Endodermal cell (in vitro differentiated cells): ENCODE data around the gene CEMIP2. TPM values are rescaled to one million over a fixed set of nuclear protein-coding genes. Genes with fewer than 3 reads are reported as not detected.

Source experiments
- DNase-seq: peaks from one replicate; pipeline ENCODE4 v3.0.0-alpha.2; 2017
- H3K27ac ChIP-seq: 2 replicates; pipeline ENCODE4 v1.5.1; 2013; ENCODE audit warnings: mild to moderate bottlenecking, low read depth, low read length, moderate library complexity
- H3K27me3 ChIP-seq: 2 replicates; pipeline ENCODE4 v1.6.1; 2013; ENCODE audit warnings: mild to moderate bottlenecking, low read length, moderate library complexity; ENCODE audit not compliant: insufficient read depth, control insufficient read depth, poor library complexity, severe bottlenecking
- H3K36me3 ChIP-seq: 2 replicates; pipeline ENCODE4 v1.7.0; 2013; ENCODE audit warnings: mild to moderate bottlenecking, low read length, moderate library complexity; ENCODE audit not compliant: control insufficient read depth, insufficient read depth
- H3K4me1 ChIP-seq: one replicate; pipeline ENCODE4 v1.7.0; 2013; ENCODE audit warnings: low read length; ENCODE audit not compliant: control insufficient read depth, insufficient read depth
- H3K4me3 ChIP-seq: 2 replicates; pipeline ENCODE4 v1.5.1; 2013; ENCODE audit warnings: mild to moderate bottlenecking, low read length, moderate library complexity
- H3K9ac ChIP-seq: 2 replicates; pipeline ENCODE4 v1.6.1; 2013; ENCODE audit warnings: mild to moderate bottlenecking, low read length, moderate library complexity; ENCODE audit not compliant: poor library complexity, severe bottlenecking; ENCODE audit errors: extremely low read depth
- H3K9me3 ChIP-seq: 2 replicates; pipeline ENCODE4 v1.6.1; 2013; ENCODE audit warnings: mild to moderate bottlenecking, low read length, moderate library complexity; ENCODE audit not compliant: control insufficient read depth
- H3K27ac Mint-ChIP-seq: 2 replicates; pipeline ENCODE4 v1.8.0; 2020; ENCODE audit warnings: mixed read lengths
- H3K27me3 Mint-ChIP-seq: 2 replicates; pipeline ENCODE4 v1.8.0; 2021; ENCODE audit warnings: mild to moderate bottlenecking, mixed read lengths; ENCODE audit not compliant: insufficient read depth
- H3K36me3 Mint-ChIP-seq: 2 replicates; pipeline ENCODE4 v1.8.0; 2020; ENCODE audit warnings: low read depth, mixed read lengths
- H3K4me1 Mint-ChIP-seq: 2 replicates; pipeline ENCODE4 v1.8.0; 2020; ENCODE audit warnings: mixed read lengths
- H3K4me3 Mint-ChIP-seq: 2 replicates; pipeline ENCODE4 v1.8.0; 2020; ENCODE audit warnings: mild to moderate bottlenecking, moderate library complexity, mixed read lengths
- H3K9me3 Mint-ChIP-seq: 2 replicates; pipeline ENCODE4 v1.8.0; 2020; ENCODE audit warnings: mild to moderate bottlenecking, mixed read lengths
- WGBS, 2 experiments: methylation state at CpG; one replicate each; pipeline versions ENCODE4 v1.1.5 to v1.1.7; 2013; ENCODE audit warnings: missing lambda C conversion rate in 2 of 2, mixed read lengths in 1 of 2; ENCODE audit not compliant: insufficient coverage in 1 of 2, insufficient read length in 1 of 2; 5-methylcytosine and 5-hydroxymethylcytosine counted together
- total RNA-seq, 2 donors: library from RNA; stranded (reverse); fragmentation: NEBNext Ultra II Directional in 1 of 2; extraction: Animal tissue kit (Norgen Biotek cat#: 25700) in 1 of 2; gene quantifications; 2 replicates in 1 of 2; 3 replicates in 1 of 2; pipeline ENCODE4 v1.2.1, GENCODE V29; 2021
- TF ChIP-seq, protein P1 (sequence below): fragments of 200-600 bp; sonication (generic); conservative IDR thresholded peaks from 2 replicates; pipeline ENCODE4 v1.5.0; 2021; ENCODE audit warnings: antibody characterized with exemption, mild to moderate bottlenecking

CEMIP2 gene
- total RNA-seq, 2 donors from 2014 or later, result 57.9 to 70.1 TPM

GRCh38 chr9:71793386-71794105, 25.2 kb upstream of the CEMIP2 start:
- Histone ChIP-seq H3K36me3 (no peaks in the 10 kb centered on the region), H3K27ac (no peak overlapping the region), H3K27me3 (no peaks in the 10 kb centered on the region), H3K4me1 (peaks cover 3% of the 10 kb centered on the region), H3K4me3 (no peak overlapping the region), H3K9me3 (no peaks in the 10 kb centered on the region), H3K9ac (peak overlapping the region; percentile 36)
- TF ChIP-seq, protein P1, sequence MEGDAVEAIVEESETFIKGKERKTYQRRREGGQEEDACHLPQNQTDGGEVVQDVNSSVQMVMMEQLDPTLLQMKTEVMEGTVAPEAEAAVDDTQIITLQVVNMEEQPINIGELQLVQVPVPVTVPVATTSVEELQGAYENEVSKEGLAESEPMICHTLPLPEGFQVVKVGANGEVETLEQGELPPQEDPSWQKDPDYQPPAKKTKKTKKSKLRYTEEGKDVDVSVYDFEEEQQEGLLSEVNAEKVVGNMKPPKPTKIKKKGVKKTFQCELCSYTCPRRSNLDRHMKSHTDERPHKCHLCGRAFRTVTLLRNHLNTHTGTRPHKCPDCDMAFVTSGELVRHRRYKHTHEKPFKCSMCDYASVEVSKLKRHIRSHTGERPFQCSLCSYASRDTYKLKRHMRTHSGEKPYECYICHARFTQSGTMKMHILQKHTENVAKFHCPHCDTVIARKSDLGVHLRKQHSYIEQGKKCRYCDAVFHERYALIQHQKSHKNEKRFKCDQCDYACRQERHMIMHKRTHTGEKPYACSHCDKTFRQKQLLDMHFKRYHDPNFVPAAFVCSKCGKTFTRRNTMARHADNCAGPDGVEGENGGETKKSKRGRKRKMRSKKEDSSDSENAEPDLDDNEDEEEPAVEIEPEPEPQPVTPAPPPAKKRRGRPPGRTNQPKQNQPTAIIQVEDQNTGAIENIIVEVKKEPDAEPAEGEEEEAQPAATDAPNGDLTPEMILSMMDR, result no peak
- DNase-seq, result peak; percentile 82
- WGBS, 2 experiments, result 96 to 100% methylated on average over 2 of the region's 2 CpGs
- H3K4me1 Mint-ChIP-seq, result peaks cover 4% of the 10 kb centered on the region
- H3K36me3 Mint-ChIP-seq, result no peaks in the 10 kb centered on the region
- no peaks in the 10 kb centered on the region for H3K9me3 Mint-ChIP-seq
- no peaks in the 10 kb centered on the region for H3K27me3 Mint-ChIP-seq
- H3K4me3 Mint-ChIP-seq, result no peak overlapping the region
- peak overlapping the region; percentile 68 for H3K27ac Mint-ChIP-seq

DNA sequence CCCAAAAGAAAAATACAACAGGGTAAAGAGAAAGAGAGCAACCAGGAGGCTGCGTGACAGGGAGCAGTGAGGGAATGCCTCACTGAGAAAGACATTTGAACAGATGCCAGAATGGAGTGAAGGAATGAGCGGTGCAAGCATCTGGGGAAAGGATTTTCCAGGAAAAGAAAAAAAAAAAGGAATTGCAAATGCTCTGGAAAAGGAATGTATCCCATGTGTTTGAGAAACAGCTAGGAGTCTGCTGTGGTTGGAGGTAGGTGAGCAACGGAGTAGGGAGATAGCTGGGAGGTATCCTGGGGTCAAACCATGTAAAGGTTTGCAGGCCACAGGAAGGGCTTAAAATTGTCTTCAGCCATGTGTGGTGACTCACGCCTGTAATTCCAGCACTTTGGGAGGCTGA, 23.6 kb upstream of the CEMIP2 start:
- H3K27me3 Mint-ChIP-seq, result no peaks in the 10 kb centered on the region
- no peak for DNase-seq
- Histone ChIP-seq H3K4me1 (peaks cover 3% of the 10 kb centered on the region), H3K9ac (no peak overlapping the region), H3K36me3 (no peaks in the 10 kb centered on the region), H3K27ac (no peak overlapping the region), H3K4me3 (no peak overlapping the region), H3K9me3 (no peaks in the 10 kb centered on the region), H3K27me3 (no peaks in the 10 kb centered on the region)
- TF ChIP-seq, protein P1, result no peak
- H3K9me3 Mint-ChIP-seq, result no peaks in the 10 kb centered on the region
- H3K4me3 Mint-ChIP-seq, result no peak overlapping the region
- H3K27ac Mint-ChIP-seq, result no peak overlapping the region
- 92 to 97% methylated on average over 3 to 4 of the region's 4 CpGs for whole genome bisulfite sequencing, 2 experiments
- peaks cover 4% of the 10 kb centered on the region for H3K4me1 Mint-ChIP-seq
- no peaks in the 10 kb centered on the region for H3K36me3 Mint-ChIP-seq

- Mint-ChIP-seq H3K36me3 (no peaks in the 10 kb centered on the region), H3K9me3 (no peaks in the 10 kb centered on the region), H3K27me3 (no peaks in the 10 kb centered on the region), H3K4me1 (peaks cover 4% of the 10 kb centered on the region), H3K27ac (no peak overlapping the region), H3K4me3 (no peak overlapping the region)
- TF ChIP-seq, protein P1, result no peak
- H3K4me1 ChIP-seq, result peaks cover 3% of the 10 kb centered on the region
- 91 to 100% methylated on average over 1 of the region's 1 CpG for WGBS, 2 experiments
- H3K27me3 ChIP-seq, result no peaks in the 10 kb centered on the region
- H3K9me3 ChIP-seq, result no peaks in the 10 kb centered on the region
- no peak overlapping the region for H3K9ac ChIP-seq
- no peak overlapping the region for H3K4me3 ChIP-seq
- no peak overlapping the region for H3K27ac ChIP-seq
- DNase-seq, result no peak
- no peaks in the 10 kb centered on the region for H3K36me3 ChIP-seq
Measured at GRCh38 chr9:71790296-71790695, 22.0 kb upstream of the CEMIP2 start.
